Lung (tissue), 12 donors: ENCODE measurements around the gene NRXN2. TPM values are rescaled to one million over a fixed set of nuclear protein-coding genes. Genes with fewer than 3 reads are reported as not detected.

Experiments
- ATAC-seq: fragments of 200-7000 bp; cut with Tn5 transposase; one replicate; pipeline ENCODE4 v1.9.1; 2020; ENCODE audit warnings: moderate number of reproducible peaks; ENCODE audit not compliant: insufficient read depth, low FRiP score
- DNase-seq, 3 donors: peaks; one replicate each; pipeline ENCODE4 v3.0.0-alpha.2; 2013 to 2017
- H3K27ac ChIP-seq, 2 donors: one replicate each; pipeline ENCODE4 v1.5.1; 2013; ENCODE audit warnings: mild to moderate bottlenecking in 2 of 2, moderate library complexity in 2 of 2, control low read depth in 1 of 2, inconsistent platforms in 1 of 2, low read depth in 1 of 2, low read length in 1 of 2
- H3K27me3 ChIP-seq, 3 donors: one replicate each; pipeline ENCODE4 v1.5.1; 2013; ENCODE audit warnings: low read length in 2 of 3; ENCODE audit not compliant: control insufficient read depth in 3 of 3, insufficient read depth in 3 of 3
- H3K36me3 ChIP-seq, 4 donors: one replicate each; pipeline ENCODE4 v1.5.1; 2013; ENCODE audit warnings: low read length in 4 of 4, mild to moderate bottlenecking in 1 of 4, moderate library complexity in 1 of 4; ENCODE audit not compliant: control insufficient read depth in 4 of 4, insufficient read depth in 4 of 4
- H3K4me1 ChIP-seq, 5 donors: one replicate each; pipeline ENCODE4 v1.5.1; 2013; ENCODE audit warnings: low read length in 5 of 5, mild to moderate bottlenecking in 2 of 5, moderate library complexity in 1 of 5; ENCODE audit not compliant: control insufficient read depth in 5 of 5, insufficient read depth in 5 of 5
- H3K4me3 ChIP-seq: one replicate; pipeline ENCODE4 v1.5.1; 2013; ENCODE audit warnings: mild to moderate bottlenecking, control low read depth, moderate library complexity
- H3K9ac ChIP-seq, 2 donors: one replicate each; pipeline ENCODE4 v1.5.1; 2013; ENCODE audit warnings: low read length in 2 of 2, control low read depth in 1 of 2; ENCODE audit not compliant: insufficient read depth in 1 of 2
- H3K9me3 ChIP-seq, 4 donors: one replicate each; pipeline ENCODE4 v1.5.1; 2013; ENCODE audit warnings: low read length in 3 of 4, mild to moderate bottlenecking in 1 of 4, moderate library complexity in 1 of 4; ENCODE audit not compliant: control insufficient read depth in 4 of 4, insufficient read depth in 3 of 4
- WGBS, 2 donors: extraction: QIAGEN DNeasy Blood & Tissue Kit; methylation state at CpG; one replicate each; pipeline ENCODE4 v1.1.7; 2013; 5-methylcytosine and 5-hydroxymethylcytosine counted together
- polyA plus RNA-seq, 2 donors: library from polyadenylated mRNA; stranded (reverse); fragments of 200-250 nt; gene quantifications; one replicate each; pipeline ENCODE4 v1.2.1, GENCODE V29; 2013
- total RNA-seq, 2 donors: library from RNA; depleted of rRNA in 1 of 2; stranded (reverse); fragments of >200 nt in 1 of 2; gene quantifications; one replicate each; pipeline ENCODE4 v1.2.1, GENCODE V29; 2014 to 2021
- TF ChIP-seq, protein P1 (sequence below): IDR thresholded peaks from 2 replicates; pipeline ENCODE4 v1.5.1; 2012; ENCODE audit warnings: mild to moderate bottlenecking; ENCODE audit errors: control extremely low read depth, extremely low read depth
- donor health status: control.
- donor health status: control.
- donor health status: Bipolar disorder and iron deficiency.
- donor health status: healthy.
- donor health status: DM: yes; HTN: yes; CAD: no.

Gene NRXN2
- total and polyA plus RNA-seq, 4 donors: 0.39 to 6.6 (median 1.1) TPM

DNA sequence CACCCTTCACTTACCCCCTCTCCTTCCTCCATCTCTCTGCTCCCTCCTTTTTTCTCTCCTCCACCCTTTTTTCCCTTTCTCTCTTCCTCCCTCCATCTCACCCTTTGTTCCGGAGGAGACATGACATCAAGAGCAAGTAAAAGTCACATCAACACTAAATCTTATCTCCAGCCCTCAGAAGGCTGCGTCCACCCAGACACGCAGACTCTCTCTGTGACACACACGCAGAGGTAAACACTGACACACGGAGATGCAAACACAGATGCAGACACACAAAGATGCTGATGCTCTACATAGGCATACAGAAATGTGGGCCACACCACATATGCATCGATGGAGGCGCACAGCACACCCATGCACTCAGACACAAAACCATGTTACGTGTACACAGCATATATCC is 27.0 kb downstream of the NRXN2 start:
- Histone ChIP-seq H3K4me1 (no peaks in the 10 kb centered on the region), H3K27ac (no peak overlapping the region), H3K4me3 (no peak overlapping the region), H3K27me3 (peaks cover 0 to 38% (median 7%) of the 10 kb centered on the region in 3 donors), H3K36me3 (no peaks in the 10 kb centered on the region), H3K9me3 (peaks cover 0 to 2% (median 0%) of the 10 kb centered on the region in 4 donors), H3K9ac (no peak overlapping the region)
- no peak for DNase-seq
- TF ChIP-seq, protein P1, sequence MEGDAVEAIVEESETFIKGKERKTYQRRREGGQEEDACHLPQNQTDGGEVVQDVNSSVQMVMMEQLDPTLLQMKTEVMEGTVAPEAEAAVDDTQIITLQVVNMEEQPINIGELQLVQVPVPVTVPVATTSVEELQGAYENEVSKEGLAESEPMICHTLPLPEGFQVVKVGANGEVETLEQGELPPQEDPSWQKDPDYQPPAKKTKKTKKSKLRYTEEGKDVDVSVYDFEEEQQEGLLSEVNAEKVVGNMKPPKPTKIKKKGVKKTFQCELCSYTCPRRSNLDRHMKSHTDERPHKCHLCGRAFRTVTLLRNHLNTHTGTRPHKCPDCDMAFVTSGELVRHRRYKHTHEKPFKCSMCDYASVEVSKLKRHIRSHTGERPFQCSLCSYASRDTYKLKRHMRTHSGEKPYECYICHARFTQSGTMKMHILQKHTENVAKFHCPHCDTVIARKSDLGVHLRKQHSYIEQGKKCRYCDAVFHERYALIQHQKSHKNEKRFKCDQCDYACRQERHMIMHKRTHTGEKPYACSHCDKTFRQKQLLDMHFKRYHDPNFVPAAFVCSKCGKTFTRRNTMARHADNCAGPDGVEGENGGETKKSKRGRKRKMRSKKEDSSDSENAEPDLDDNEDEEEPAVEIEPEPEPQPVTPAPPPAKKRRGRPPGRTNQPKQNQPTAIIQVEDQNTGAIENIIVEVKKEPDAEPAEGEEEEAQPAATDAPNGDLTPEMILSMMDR: no peak
- ATAC-seq: no peak
- 84 to 91% methylated on average over 8 of the region's 8 CpGs for WGBS, 2 donors

DNA sequence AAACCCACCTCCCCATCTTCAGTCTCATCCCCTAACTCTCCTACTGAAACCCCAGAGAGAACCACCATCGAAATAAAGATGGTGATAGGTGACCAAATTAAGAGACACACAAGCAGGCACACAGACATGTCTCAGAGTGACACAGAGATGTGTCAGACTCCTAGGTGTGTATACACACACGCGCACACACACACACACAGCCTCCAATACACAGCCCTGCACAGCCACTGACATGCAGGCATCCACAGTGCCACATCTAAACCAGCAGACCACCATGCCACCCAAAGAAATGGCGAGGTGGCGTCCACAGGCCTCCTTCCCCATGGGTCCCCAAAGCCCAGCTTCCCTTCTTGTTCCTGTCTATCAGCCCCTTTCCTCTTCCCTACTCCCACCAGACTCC is 27.4 kb downstream of the NRXN2 start:
- Histone ChIP-seq H3K27ac (no peak overlapping the region), H3K9ac (no peak overlapping the region), H3K36me3 (no peaks in the 10 kb centered on the region), H3K4me1 (no peaks in the 10 kb centered on the region), H3K27me3 (peaks cover 0 to 39% (median 7%) of the 10 kb centered on the region in 3 donors), H3K4me3 (no peak overlapping the region), H3K9me3 (peaks cover 0 to 2% (median 0%) of the 10 kb centered on the region in 4 donors)
- DNase-seq (no peak), ATAC-seq (no peak)
- TF ChIP-seq, protein P1: no peak
- 91 to 96% methylated on average over 5 of the region's 5 CpGs for WGBS, 2 donors

DNA sequence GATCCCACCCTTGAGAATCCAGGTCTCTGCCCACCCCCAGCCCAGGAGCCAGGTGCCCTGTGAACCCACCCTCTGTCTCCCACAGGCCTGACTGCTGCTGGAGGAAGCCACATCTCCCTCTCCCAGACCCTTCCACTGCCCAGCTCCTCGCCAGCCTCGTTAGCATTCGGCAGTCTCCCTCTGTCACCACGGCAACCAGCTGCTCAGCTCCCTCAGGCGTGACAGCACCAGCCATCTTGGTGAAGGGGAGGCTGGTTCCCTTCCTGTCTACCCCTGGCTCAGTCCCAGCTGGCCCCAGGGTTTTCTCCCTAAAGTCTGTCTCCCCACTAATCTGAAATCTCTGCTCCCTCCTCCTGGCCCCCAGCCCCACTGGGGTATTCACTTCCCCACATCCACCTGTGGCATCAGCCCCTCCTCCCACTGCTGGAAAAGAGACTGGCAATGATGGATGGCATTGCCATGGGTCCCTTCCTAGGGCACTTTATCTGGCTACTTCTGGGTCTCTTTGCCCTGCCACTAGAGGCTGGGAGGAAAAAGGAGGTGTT is 28.1 kb downstream of the NRXN2 start:
- DNase-seq: no peak
- no peak for ATAC-seq
- Histone ChIP-seq H3K9ac (no peak overlapping the region), H3K27ac (no peak overlapping the region), H3K9me3 (peaks cover 0 to 2% (median 0%) of the 10 kb centered on the region in 4 donors), H3K4me3 (no peak overlapping the region), H3K27me3 (peaks cover 0 to 39% (median 7%) of the 10 kb centered on the region in 3 donors), H3K4me1 (no peaks in the 10 kb centered on the region), H3K36me3 (no peaks in the 10 kb centered on the region)
- TF ChIP-seq, protein P1: no peak
- WGBS, 2 donors: 37 to 52% methylated on average over 5 of the region's 5 CpGs
